HepG2 (cell line): ENCODE results near the gene DCAF7. TPM values are rescaled to one million over a fixed set of nuclear protein-coding genes. Genes with fewer than 3 reads are reported as not detected.

ENCODE experiments used
- NFYC ChIP-seq: IDR thresholded peaks from 2 replicates; pipeline ENCODE4 v1.6.1; 2016; ENCODE audit warnings: missing genetic modification reagents, missing compliant biosample characterization
- NR3C1 ChIP-seq: sonication (generic); formaldehyde crosslinking; IDR thresholded peaks from 2 replicates; pipeline ENCODE4 v1.4.0; 2020; ENCODE audit warnings: missing genetic modification reagents
- PHF20 ChIP-seq: sonication (generic); formaldehyde crosslinking; IDR thresholded peaks from 2 replicates; pipeline ENCODE4 v1.5.0; 2020; ENCODE audit warnings: mild to moderate bottlenecking, missing genetic modification reagents
- RXRB ChIP-seq: IDR thresholded peaks from 2 replicates; pipeline ENCODE4 v1.6.1; 2016; ENCODE audit warnings: borderline replicate concordance, missing genetic modification reagents, missing compliant biosample characterization
- SCMH1 ChIP-seq: sonication (generic); formaldehyde crosslinking; IDR thresholded peaks from 2 replicates; pipeline ENCODE4 v1.9.0; 2021; ENCODE audit warnings: missing genetic modification reagents, mild to moderate bottlenecking, borderline replicate concordance
- SMARCC2 ChIP-seq: fragments of 450-650 bp; IDR thresholded peaks from 2 replicates; pipeline ENCODE4 v1.6.1; 2017; ENCODE audit warnings: antibody characterized with exemption, mild to moderate bottlenecking
- SMC3 ChIP-seq: IDR thresholded peaks from 2 replicates; pipeline ENCODE4 v1.6.1; 2011; ENCODE audit warnings: low read length, improper control_type of control experiment
- SYNCRIP ChIP-seq: fragments of 200-400 bp; formaldehyde crosslinking; IDR thresholded peaks from 2 replicates; pipeline ENCODE4 v1.6.1; 2018; ENCODE audit warnings: mild to moderate bottlenecking, low read depth, low read length; ENCODE audit not compliant: insufficient read depth
- ZBTB21 ChIP-seq: sonication (generic); formaldehyde crosslinking; IDR thresholded peaks from 2 replicates; pipeline ENCODE4 v1.4.0; 2020; ENCODE audit warnings: missing genetic modification reagents
- ZBTB8A ChIP-seq: sonication (generic); formaldehyde crosslinking; IDR thresholded peaks from 2 replicates; pipeline ENCODE4 v1.4.0; 2020; ENCODE audit warnings: mild to moderate bottlenecking, low read depth, missing genetic modification reagents, borderline replicate concordance
- ZNF124 ChIP-seq: sonication (generic); formaldehyde crosslinking; IDR thresholded peaks from 2 replicates; pipeline ENCODE4 v1.4.0; 2020; ENCODE audit warnings: missing genetic modification reagents
- ZNF256 ChIP-seq: sonication (generic); formaldehyde crosslinking; conservative IDR thresholded peaks from 2 replicates; pipeline ENCODE4 v1.4.0; 2020; ENCODE audit warnings: missing genetic modification reagents
- ZNF839 ChIP-seq: sonication (generic); formaldehyde crosslinking; IDR thresholded peaks from 2 replicates; pipeline ENCODE4 v1.4.0; 2020; ENCODE audit warnings: missing genetic modification reagents, mild to moderate bottlenecking, borderline replicate concordance
- ZSCAN22 ChIP-seq: sonication (generic); formaldehyde crosslinking; IDR thresholded peaks from 2 replicates; pipeline ENCODE4 v1.4.0; 2020; ENCODE audit warnings: mild to moderate bottlenecking, missing genetic modification reagents
- polyA plus RNA-seq, 8 experiments: library from polyadenylated mRNA; depleted of rRNA in 3 of 8; stranded (reverse) in 7 of 8; unstranded in 1 of 8; fragments of >200 nt; fragmentation: Illumina TruSeq in 4 of 8; extraction: Trizol in 4 of 8; gene quantifications; 2 replicates each; pipeline versions ENCODE4 v1.2.1 to v1.2.3, GENCODE V29; 2011 to 2016; ENCODE audit warnings: low read depth in 4 of 8, missing spikeins in 1 of 8, mixed read lengths in 1 of 8; ENCODE audit not compliant: insufficient read depth in 1 of 8
- total RNA-seq, 5 experiments: library from RNA; depleted of rRNA; stranded (reverse); fragments of >200 nt; fragmentation: Illumina TruSeq; extraction: Trizol; gene quantifications; 2 replicates each; pipeline ENCODE4 v1.2.3, GENCODE V29; 2016; ENCODE audit warnings: low read depth in 1 of 5
- TF ChIP-seq, protein P1 (sequence below): sonication (generic); formaldehyde crosslinking; IDR thresholded peaks from 2 replicates; pipeline ENCODE4 v1.8.0; 2022; ENCODE audit warnings: mild to moderate bottlenecking, missing genetic modification reagents; ENCODE audit not compliant: insufficient replicate concordance
- TF ChIP-seq, protein P2 (sequence below): fragments of 450-650 bp; IDR thresholded peaks from 2 replicates; pipeline ENCODE4 v1.6.1; 2016
- TF ChIP-seq, protein P3 (sequence below): sonication (generic); formaldehyde crosslinking; IDR thresholded peaks from 2 replicates; pipeline ENCODE4 v1.5.0; 2020; ENCODE audit warnings: mild to moderate bottlenecking, missing genetic modification reagents, borderline replicate concordance
- TF ChIP-seq, protein P4 (sequence below): sonication (generic); formaldehyde crosslinking; IDR thresholded peaks from 2 replicates; pipeline ENCODE4 v1.5.0; 2020; ENCODE audit warnings: missing genetic modification reagents
- TF ChIP-seq, protein P5 (sequence below): sonication (generic); formaldehyde crosslinking; IDR thresholded peaks from 2 replicates; pipeline ENCODE4 v1.8.0; 2022; ENCODE audit warnings: mild to moderate bottlenecking, missing genetic modification reagents, moderate library complexity

The DCAF7 gene
- total and polyA plus RNA-seq, 2 of the 13 experiments (the other 11 are each of a cell fraction or from before 2014, with no cell fraction given): 55.2 to 73.4 TPM

DNA sequence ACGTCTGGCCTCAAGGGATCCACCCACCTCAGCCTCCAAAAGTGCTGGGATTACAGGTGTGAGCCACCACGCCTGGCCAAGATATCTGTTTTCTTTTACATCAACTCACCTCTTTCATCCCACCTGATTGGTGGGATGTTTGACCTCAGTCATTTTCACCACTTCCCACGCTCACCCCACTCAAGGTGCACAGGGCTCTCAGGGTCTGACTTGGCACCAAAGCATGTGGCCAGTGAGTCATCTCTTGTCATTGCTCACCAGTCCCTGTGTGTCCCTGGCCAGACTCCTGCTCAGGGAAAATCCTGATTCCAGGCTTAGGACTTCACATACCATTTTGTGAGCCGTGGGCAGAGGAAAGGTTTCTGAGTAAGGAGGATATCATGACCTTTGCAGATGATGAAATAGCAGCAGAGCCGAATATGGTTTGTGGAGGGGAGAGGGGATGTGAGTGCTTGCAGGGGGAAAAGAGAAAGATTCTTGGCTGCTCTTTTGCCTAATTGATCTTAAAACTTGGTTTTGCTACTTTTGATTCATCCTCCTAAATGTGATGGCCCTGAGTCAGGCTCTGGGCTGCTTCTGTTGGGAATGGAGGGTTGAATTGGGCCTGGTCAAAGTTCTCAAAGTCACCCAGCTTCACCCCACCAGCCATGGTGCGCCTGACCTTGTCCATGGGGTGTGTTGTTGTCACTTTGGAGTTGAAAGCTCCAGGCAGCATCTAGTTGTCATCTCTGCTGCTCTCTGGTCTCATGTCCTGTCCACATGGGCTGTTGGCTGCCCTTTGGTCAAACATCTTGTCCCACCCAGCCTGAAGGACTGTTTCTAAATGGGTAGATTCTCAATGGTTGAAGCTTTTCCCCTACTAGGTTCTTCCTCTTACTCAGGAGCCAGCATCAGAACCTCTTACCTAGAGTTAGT lies 33.1 kb upstream of the DCAF7 start (continued):
- TF ChIP-seq SCMH1 (CRISPR knock-in tag): no peak
- TF ChIP-seq NFYC (CRISPR knock-in tag): no peak
- TF ChIP-seq ZNF256 (CRISPR knock-in tag): no peak
- TF ChIP-seq NR3C1 (CRISPR knock-in tag): no peak
- no peak for TF ChIP-seq PHF20 (CRISPR knock-in tag)
- TF ChIP-seq, protein P1, sequence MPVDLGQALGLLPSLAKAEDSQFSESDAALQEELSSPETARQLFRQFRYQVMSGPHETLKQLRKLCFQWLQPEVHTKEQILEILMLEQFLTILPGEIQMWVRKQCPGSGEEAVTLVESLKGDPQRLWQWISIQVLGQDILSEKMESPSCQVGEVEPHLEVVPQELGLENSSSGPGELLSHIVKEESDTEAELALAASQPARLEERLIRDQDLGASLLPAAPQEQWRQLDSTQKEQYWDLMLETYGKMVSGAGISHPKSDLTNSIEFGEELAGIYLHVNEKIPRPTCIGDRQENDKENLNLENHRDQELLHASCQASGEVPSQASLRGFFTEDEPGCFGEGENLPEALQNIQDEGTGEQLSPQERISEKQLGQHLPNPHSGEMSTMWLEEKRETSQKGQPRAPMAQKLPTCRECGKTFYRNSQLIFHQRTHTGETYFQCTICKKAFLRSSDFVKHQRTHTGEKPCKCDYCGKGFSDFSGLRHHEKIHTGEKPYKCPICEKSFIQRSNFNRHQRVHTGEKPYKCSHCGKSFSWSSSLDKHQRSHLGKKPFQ (CRISPR knock-in tag): no peak
- TF ChIP-seq ZSCAN22: no peak
- TF ChIP-seq ZBTB8A (CRISPR knock-in tag): no peak
- TF ChIP-seq ZNF124 (CRISPR knock-in tag): no peak
- no peak for TF ChIP-seq ZBTB21
- TF ChIP-seq, protein P2, sequence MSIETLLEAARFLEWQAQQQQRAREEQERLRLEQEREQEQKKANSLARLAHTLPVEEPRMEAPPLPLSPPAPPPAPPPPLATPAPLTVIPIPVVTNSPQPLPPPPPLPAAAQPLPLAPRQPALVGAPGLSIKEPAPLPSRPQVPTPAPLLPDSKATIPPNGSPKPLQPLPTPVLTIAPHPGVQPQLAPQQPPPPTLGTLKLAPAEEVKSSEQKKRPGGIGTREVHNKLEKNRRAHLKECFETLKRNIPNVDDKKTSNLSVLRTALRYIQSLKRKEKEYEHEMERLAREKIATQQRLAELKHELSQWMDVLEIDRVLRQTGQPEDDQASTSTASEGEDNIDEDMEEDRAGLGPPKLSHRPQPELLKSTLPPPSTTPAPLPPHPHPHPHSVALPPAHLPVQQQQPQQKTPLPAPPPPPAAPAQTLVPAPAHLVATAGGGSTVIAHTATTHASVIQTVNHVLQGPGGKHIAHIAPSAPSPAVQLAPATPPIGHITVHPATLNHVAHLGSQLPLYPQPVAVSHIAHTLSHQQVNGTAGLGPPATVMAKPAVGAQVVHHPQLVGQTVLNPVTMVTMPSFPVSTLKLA: 0 out of 2 replicates have a peak, but pooled peaks have one; percentile 10
- TF ChIP-seq, protein P3, sequence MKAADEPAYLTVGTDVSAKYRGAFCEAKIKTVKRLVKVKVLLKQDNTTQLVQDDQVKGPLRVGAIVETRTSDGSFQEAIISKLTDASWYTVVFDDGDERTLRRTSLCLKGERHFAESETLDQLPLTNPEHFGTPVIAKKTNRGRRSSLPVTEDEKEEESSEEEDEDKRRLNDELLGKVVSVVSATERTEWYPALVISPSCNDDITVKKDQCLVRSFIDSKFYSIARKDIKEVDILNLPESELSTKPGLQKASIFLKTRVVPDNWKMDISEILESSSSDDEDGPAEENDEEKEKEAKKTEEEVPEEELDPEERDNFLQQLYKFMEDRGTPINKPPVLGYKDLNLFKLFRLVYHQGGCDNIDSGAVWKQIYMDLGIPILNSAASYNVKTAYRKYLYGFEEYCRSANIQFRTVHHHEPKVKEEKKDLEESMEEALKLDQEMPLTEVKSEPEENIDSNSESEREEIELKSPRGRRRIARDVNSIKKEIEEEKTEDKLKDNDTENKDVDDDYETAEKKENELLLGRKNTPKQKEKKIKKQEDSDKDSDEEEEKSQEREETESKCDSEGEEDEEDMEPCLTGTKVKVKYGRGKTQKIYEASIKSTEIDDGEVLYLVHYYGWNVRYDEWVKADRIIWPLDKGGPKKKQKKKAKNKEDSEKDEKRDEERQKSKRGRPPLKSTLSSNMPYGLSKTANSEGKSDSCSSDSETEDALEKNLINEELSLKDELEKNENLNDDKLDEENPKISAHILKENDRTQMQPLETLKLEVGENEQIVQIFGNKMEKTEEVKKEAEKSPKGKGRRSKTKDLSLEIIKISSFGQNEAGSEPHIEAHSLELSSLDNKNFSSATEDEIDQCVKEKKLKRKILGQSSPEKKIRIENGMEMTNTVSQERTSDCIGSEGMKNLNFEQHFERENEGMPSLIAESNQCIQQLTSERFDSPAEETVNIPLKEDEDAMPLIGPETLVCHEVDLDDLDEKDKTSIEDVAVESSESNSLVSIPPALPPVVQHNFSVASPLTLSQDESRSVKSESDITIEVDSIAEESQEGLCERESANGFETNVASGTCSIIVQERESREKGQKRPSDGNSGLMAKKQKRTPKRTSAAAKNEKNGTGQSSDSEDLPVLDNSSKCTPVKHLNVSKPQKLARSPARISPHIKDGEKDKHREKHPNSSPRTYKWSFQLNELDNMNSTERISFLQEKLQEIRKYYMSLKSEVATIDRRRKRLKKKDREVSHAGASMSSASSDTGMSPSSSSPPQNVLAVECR (CRISPR knock-in tag): peak; percentile 50; the same call in 1 of the 2 replicates
- TF ChIP-seq RXRB: peak; percentile 99
- TF ChIP-seq, protein P4, sequence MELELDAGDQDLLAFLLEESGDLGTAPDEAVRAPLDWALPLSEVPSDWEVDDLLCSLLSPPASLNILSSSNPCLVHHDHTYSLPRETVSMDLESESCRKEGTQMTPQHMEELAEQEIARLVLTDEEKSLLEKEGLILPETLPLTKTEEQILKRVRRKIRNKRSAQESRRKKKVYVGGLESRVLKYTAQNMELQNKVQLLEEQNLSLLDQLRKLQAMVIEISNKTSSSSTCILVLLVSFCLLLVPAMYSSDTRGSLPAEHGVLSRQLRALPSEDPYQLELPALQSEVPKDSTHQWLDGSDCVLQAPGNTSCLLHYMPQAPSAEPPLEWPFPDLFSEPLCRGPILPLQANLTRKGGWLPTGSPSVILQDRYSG (CRISPR knock-in tag): no peak
- TF ChIP-seq SYNCRIP: no peak
- no peak; the same call in 1 of the 2 replicates for TF ChIP-seq SMC3
- TF ChIP-seq, protein P5, sequence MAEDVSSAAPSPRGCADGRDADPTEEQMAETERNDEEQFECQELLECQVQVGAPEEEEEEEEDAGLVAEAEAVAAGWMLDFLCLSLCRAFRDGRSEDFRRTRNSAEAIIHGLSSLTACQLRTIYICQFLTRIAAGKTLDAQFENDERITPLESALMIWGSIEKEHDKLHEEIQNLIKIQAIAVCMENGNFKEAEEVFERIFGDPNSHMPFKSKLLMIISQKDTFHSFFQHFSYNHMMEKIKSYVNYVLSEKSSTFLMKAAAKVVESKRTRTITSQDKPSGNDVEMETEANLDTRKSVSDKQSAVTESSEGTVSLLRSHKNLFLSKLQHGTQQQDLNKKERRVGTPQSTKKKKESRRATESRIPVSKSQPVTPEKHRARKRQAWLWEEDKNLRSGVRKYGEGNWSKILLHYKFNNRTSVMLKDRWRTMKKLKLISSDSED: no peak
- TF ChIP-seq SMARCC2: no peak
- no peak for TF ChIP-seq ZNF839
